Keratinocyte (primary cell): ENCODE results near the gene IGFBP5. TPM values are rescaled to one million over a fixed set of nuclear protein-coding genes. Genes with fewer than 3 reads are reported as not detected.

Experiments used
- DNase-seq: peaks from one replicate; pipeline ENCODE4 v3.0.0-alpha.2; 2011; ENCODE audit warnings: low read depth, missing footprints, low spot score
- FAIRE-seq: peaks from 2 replicates; lab custom pipeline; 2011; peaks lifted over from hg19 to GRCh38; lab: Jason Lieb, UNC
- H2AFZ ChIP-seq: 2 replicates; pipeline ENCODE4 v1.6.0; 2012; ENCODE audit warnings: low read length, control low read depth, inconsistent platforms; ENCODE audit not compliant: control insufficient read depth
- H3K27ac ChIP-seq: 2 replicates; pipeline ENCODE4 v1.5.1; 2011; ENCODE audit warnings: low read length; ENCODE audit not compliant: control insufficient read depth, insufficient read depth
- H3K27me3 ChIP-seq: 3 replicates; pipeline ENCODE4 v1.6.0; 2011; ENCODE audit warnings: low read length; ENCODE audit not compliant: control insufficient read depth, insufficient read depth; ENCODE audit errors: extremely low read depth
- H3K36me3 ChIP-seq, 2 experiments: 2 replicates in 1 of 2; 3 replicates in 1 of 2; pipeline ENCODE4 v1.5.1; 2011; ENCODE audit warnings: low read length in 2 of 2, mild to moderate bottlenecking in 1 of 2; ENCODE audit not compliant: control insufficient read depth in 2 of 2, insufficient read depth in 2 of 2; ENCODE audit errors: extremely low read depth in 1 of 2
- H3K4me1 ChIP-seq: 3 replicates; pipeline ENCODE4 v1.5.1; 2011; ENCODE audit warnings: low read length; ENCODE audit not compliant: control insufficient read depth, insufficient read depth; ENCODE audit errors: extremely low read depth
- H3K4me2 ChIP-seq: 3 replicates; pipeline ENCODE4 v1.6.0; 2011; ENCODE audit warnings: low read depth, low read length; ENCODE audit not compliant: control insufficient read depth, insufficient read depth; ENCODE audit errors: extremely low read depth
- H3K4me3 ChIP-seq, 3 experiments: fragments of 200-600 bp in 1 of 3; sonication (generic) in 1 of 3; 2 replicates in 2 of 3; 3 replicates in 1 of 3; pipeline ENCODE4 v1.5.1; 2011 to 2016; ENCODE audit warnings: low read length in 3 of 3, mild to moderate bottlenecking in 3 of 3, control low read depth in 2 of 3, inconsistent platforms in 1 of 3, low read depth in 1 of 3, mixed read lengths in 1 of 3, mixed run types in 1 of 3, moderate library complexity in 1 of 3; ENCODE audit not compliant: control insufficient read depth in 2 of 3, insufficient read depth in 2 of 3; ENCODE audit errors: extremely low read depth in 1 of 3
- H3K79me2 ChIP-seq: 2 replicates; pipeline ENCODE4 v1.6.0; 2012; ENCODE audit warnings: low read length; ENCODE audit not compliant: control insufficient read depth, insufficient read depth
- H3K9ac ChIP-seq: 3 replicates; pipeline ENCODE4 v1.6.0; 2011; ENCODE audit warnings: low read length; ENCODE audit not compliant: control insufficient read depth, insufficient read depth; ENCODE audit errors: extremely low read depth
- H3K9me1 ChIP-seq: 3 replicates; pipeline ENCODE4 v1.6.0; 2011; ENCODE audit warnings: low read length; ENCODE audit not compliant: control insufficient read depth, insufficient read depth; ENCODE audit errors: extremely low read depth
- H3K9me3 ChIP-seq: 2 replicates; pipeline ENCODE4 v1.5.1; 2012; ENCODE audit warnings: low read depth, low read length; ENCODE audit not compliant: control insufficient read depth
- H4K20me1 ChIP-seq: 3 replicates; pipeline ENCODE4 v1.6.0; 2011; ENCODE audit warnings: low read length; ENCODE audit not compliant: control insufficient read depth, insufficient read depth; ENCODE audit errors: extremely low read depth
- CTCF ChIP-seq, 3 experiments: IDR thresholded peaks in 1 of 3; conservative IDR thresholded peaks in 1 of 3; optimal IDR thresholded peaks in 1 of 3; 2 replicates in 2 of 3; 3 replicates in 1 of 3; pipeline versions ENCODE3 to v1.5.1; 2011; ENCODE audit warnings: low read length in 3 of 3, mild to moderate bottlenecking in 3 of 3, moderate library complexity in 2 of 3, control low read depth in 1 of 3, inconsistent platforms in 1 of 3; ENCODE audit not compliant: insufficient read depth in 2 of 3; ENCODE audit errors: extremely low read depth in 1 of 3
- EZH2 ChIP-seq: IDR thresholded peaks from one replicate; pipeline ENCODE4 v1.6.1; 2012; ENCODE audit warnings: inconsistent platforms, mild to moderate bottlenecking, low read length, moderate library complexity
- dilution Hi-C: fragments of 300-500 bp; cut with MboI; formaldehyde crosslinking; loops from one replicate; pipeline ENCODE4 v1.7.0; 2020; ENCODE audit warnings: low sequenced_read_pairs; ENCODE audit not compliant: extremely low pct_ligation_motif_present
- polyA plus RNA-seq, 5 experiments: library from polyadenylated mRNA; depleted of rRNA in 3 of 5; stranded (reverse) in 3 of 5; stranded (forward) in 1 of 5; unstranded in 1 of 5; fragments of >200 nt; gene quantifications; 1 replicate in 1 of 5; 2 replicates in 3 of 5; 3 replicates in 1 of 5; pipeline versions ENCODE4 v1.2.1 to v1.2.3, GENCODE V29; 2011 to 2012; ENCODE audit warnings: missing spikeins in 2 of 5, low read depth in 1 of 5, low replicate concordance in 1 of 5

The IGFBP5 gene
- polyA plus RNA-seq, 1 donor (not counting 4 experiments of a cell fraction or from before 2014, with no cell fraction given), result 1.1 TPM

GRCh38 chr2:216652566-216652965, 42.8 kb downstream of the IGFBP5 start:
- dilution Hi-C loops, result loop anchor here (10.0 kb wide), 1 partner anchor 138 kb away; no protein-coding TSS in a partner anchor
- H3K4me2 ChIP-seq, result no peak overlapping the region
- H3K79me2 ChIP-seq, result no peaks in the 10 kb centered on the region
- no peak overlapping the region for H3K27ac ChIP-seq
- no peak overlapping the region for H2AFZ ChIP-seq
- H3K9ac ChIP-seq, result no peak overlapping the region
- no peak overlapping the region for H3K4me3 ChIP-seq
- H3K9me1 ChIP-seq, result no peaks in the 10 kb centered on the region
- H4K20me1 ChIP-seq, result no peaks in the 10 kb centered on the region
- DNase-seq, result no peak
- H3K27me3 ChIP-seq, result no peaks in the 10 kb centered on the region
- TF ChIP-seq CTCF (optimal IDR thresholded peaks at IDR 0.05 in 1 of 3, IDR thresholded peaks at IDR 0.05 in 1 of 3, conservative IDR thresholded peaks at IDR 0.05 in 1 of 3; ENCODE audit: extremely low read depth in 1 of 3, insufficient read depth in 2 of 3, low read length in 3 of 3) (no peak), EZH2 (no peak)
- H3K36me3 ChIP-seq, result no peaks in the 10 kb centered on the region
- H3K9me3 ChIP-seq, result no peaks in the 10 kb centered on the region
- no peak for FAIRE-seq
- no peaks in the 10 kb centered on the region for H3K4me1 ChIP-seq

GRCh38 chr2:216651351-216651881, 43.9 kb downstream of the IGFBP5 start:
- Histone ChIP-seq H3K4me2 (no peak overlapping the region), H3K9me1 (no peaks in the 10 kb centered on the region), H2AFZ (no peak overlapping the region), H3K4me3 (no peak overlapping the region), H3K9ac (no peak overlapping the region), H3K79me2 (no peaks in the 10 kb centered on the region), H3K27me3 (no peaks in the 10 kb centered on the region), H3K9me3 (no peaks in the 10 kb centered on the region), H3K4me1 (no peaks in the 10 kb centered on the region), H3K36me3 (no peaks in the 10 kb centered on the region), H4K20me1 (no peaks in the 10 kb centered on the region), H3K27ac (no peak overlapping the region)
- FAIRE-seq (no peak), DNase-seq (no peak)
- TF ChIP-seq EZH2 (no peak), CTCF (optimal IDR thresholded peaks at IDR 0.05 in 1 of 3, IDR thresholded peaks at IDR 0.05 in 1 of 3, conservative IDR thresholded peaks at IDR 0.05 in 1 of 3; ENCODE audit: extremely low read depth in 1 of 3, insufficient read depth in 2 of 3, low read length in 3 of 3) (no peak)
- dilution Hi-C loops, result loop anchor here (10.0 kb wide), 1 partner anchor 137 kb away; no protein-coding TSS in a partner anchor
